HG03457 (cell line): ENCODE data around the gene RASGRP1.

Source experiments
- ATAC-seq: cut with Tn5 transposase; IDR thresholded peaks from one replicate; pipeline ENCODE4 v1.9.1; 2021; ENCODE audit warnings: moderate number of reproducible peaks; ENCODE audit not compliant: unreplicated experiment

The RASGRP1 gene

DNA sequence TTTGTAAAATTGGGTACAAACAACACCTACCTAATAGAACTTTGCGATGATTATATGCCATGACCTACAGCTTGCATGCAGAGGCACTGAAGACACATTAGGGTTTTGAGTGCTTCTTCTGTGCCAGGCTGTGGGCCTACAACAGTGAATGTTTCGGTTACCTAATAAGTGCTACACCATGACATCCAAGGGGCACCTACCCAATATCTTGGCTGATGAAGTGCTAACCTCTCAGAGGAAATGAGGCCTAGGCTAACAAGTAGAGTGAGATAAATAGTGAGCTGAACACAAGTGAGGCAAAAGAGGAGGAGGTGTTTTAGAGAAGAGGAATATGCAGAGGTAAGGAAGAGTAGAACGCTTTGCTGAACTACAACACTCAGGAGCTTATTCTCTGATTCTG is 12.2 kb upstream of the RASGRP1 start:
- no peak for ATAC-seq

DNA sequence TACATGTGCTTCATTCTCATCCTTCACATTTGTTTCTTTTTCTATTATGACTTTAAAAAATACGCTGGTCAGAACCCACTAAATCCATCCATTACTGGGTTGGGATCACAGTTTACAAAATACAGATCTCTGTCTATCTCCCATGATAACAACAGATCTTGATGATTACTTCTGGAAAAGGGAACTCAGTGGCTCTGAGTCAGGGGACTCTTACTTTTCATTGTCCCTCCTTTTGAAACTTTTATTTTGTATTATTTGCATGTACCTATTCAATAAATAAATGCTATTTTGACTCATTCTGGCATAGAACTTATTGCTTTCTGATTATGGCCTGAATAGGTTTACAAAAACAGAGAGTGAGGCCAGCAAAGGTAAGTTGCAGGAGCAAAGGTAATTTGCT is 11.6 kb upstream of the RASGRP1 start:
- no peak for ATAC-seq

DNA sequence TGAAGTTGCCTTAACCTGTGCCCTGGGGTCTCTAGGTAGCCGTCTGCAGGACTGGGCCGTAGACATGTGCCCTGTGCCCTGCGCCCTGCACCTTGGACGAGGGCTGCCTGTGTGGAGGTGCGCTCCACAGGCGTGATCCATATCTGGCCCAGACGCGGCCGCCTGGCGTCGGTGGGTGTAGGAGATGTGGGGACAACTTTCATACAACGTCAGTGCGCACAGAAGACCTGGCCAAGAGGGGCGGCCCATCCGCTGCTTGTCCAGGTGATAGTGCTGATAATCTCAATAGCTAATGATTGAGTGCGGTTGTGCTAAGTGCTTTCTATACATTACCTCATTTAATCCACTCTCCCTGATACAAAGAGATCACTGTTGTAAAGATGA is 665 bp upstream of the RASGRP1 start:
- no peak for ATAC-seq

DNA sequence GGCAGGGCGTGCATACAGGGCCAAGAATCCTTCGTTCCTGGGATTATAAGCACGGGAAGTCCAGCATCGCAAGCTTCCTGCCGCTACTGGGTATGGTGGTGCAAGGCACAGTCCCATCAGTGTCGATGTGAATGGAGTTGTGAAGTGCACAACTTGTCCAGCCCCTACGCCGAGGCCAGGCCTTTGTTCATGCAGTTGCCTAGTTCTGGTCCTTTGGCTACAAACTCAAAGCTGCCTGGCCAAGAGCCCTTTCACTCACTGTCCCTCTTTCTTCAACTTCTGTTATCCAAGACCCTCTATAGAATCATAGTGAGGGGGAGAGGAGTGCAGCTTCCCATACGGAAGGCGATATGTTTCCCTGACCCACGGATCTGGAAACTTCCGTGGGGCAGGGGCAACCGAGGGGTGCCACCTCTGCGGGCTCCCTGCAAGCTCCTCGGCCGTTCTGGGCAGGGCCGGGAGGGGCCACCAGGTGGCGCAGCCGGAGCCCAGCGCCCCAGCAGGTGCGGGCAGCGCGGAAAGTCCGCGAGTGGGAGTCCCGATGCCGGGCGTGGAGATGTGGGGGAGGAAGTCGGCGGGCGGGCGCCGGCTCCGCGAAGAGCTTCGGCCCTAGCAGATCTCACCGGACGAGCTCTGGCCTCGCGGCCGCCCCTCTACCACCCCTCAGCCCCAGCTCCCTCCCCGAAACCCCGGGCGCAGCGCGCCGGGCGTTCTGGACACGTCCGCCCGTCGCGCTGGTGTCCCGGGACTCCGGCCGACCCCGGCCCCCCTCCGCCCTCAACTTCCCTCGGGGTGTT is 693 bp downstream of the RASGRP1 start:
- peak; percentile 42 for ATAC-seq

DNA sequence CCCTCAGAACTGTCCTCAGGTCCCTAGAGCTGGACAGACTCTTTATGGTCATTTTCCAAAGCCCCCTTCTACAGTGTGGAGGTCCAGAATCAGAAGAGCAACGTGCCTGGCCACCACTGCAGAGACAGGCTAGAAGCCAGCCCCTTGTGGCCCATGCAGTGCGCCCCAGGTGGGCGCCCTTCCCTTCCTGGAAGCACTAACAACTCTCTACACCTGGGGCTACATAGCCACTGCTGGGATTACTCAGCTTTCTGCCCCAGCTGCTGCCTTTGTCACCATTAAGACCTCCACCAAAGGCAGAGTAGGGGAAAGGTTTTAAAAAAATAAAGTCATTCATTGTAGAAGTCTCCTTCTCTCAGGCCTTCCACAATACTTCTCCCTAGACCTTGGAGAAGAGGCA is 2.3 kb downstream of the RASGRP1 start:
- no peak for ATAC-seq

DNA sequence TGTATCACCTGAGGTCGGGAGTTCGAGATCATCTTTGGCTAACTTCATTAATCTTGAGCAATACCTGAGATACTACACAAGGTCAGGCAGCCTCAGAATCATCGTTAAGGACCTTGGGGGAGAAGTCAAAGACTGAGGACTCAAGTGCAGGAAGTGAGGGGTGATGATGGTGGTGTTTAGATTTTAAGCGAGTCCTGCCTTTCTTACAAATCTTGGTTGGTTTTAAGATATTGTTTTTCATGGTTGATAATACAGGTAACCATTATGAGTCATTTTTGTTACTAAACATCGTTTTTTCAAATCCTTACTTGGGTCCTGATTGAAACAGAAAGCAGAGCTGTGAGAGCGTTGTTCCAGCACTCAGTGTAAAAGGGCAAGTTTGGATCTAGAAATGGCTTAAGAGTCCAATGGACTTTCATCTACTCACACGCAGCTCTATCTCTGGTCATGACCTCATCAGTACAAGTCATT is 4.1 kb downstream of the RASGRP1 start:
- ATAC-seq = no peak

DNA sequence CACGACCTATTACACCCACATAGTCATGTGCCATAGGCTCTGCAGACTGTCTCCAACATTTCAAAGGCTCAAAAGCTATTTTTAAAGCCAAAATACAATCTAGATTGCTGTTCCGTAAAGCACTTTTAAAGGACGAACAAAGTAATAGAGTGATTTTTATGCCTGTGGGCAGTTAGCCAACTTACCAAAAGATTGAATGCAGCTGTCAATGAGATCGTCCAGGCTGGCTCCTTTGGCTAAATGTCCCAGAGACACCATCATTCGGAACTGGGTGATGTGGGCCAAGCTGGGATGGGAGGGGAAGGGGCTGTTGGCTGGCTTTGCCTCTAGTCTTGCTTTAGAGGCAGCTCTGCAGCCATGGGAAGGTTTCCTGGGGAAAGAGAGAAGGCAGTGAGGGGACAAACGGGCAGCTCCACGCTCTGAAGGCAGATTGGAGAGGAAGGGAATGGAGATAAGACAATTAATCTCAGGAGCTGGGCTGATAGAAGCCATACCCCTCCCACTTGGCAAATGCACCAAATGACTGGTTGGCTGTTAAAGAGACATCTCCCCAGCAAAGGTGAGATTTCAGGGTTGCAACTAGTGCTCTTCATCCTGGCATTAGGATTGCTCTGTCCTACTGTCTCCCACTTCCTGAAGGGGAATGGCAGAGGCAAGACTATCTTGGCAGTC is 4.8 kb downstream of the RASGRP1 start:
- ATAC-seq = no peak

DNA sequence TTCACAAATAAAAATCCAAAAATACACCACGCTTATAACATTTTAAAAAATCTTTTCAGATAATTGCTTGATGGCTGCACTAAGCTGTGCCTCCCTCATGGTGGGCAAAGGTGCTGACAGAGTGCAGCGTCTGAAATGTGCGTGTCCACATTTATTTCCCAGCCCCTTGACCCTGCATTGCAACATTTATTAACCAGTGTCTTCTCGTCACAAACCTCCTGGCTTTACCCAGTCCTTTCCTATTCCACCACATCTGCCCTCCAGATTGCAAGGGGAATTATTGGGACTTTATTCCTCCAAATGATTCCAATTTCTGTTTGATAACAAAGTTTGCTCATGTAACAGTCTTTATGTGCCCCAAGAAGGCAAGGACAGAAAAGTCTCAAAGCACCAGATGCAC is 5.5 kb downstream of the RASGRP1 start:
- no peak for ATAC-seq

DNA sequence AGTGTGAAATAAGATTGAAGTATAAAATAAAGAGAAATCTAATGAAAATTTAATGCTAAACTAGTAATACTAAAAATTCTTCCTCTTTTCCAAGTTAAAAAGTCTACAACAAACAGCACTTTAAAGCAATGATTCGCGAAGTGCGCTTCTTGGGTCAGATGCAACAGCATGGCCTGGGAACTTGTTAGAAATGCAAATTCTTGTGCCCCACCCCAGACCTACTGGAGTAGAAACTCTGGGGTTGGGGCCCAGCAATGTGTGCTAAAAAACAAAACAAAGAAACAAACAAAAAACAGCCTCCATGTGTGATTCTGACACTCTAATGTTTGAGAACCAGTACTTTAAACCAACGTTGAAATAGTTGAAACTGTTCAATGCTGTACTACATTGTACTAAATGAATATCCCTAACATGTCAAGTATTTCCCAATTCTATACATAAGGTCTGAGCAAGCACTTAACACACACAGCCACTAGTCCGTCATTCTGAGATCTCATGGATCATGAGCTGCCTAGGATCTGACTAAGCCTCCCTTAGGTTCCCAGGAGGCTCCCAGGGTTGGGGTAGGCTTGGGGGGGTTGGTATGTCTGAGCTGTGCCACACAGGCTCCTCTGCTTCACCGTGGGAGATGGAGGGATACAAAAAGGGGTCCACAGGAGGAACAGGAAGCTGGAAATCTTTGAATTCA is 6.1 kb downstream of the RASGRP1 start:
- ATAC-seq = no peak

DNA sequence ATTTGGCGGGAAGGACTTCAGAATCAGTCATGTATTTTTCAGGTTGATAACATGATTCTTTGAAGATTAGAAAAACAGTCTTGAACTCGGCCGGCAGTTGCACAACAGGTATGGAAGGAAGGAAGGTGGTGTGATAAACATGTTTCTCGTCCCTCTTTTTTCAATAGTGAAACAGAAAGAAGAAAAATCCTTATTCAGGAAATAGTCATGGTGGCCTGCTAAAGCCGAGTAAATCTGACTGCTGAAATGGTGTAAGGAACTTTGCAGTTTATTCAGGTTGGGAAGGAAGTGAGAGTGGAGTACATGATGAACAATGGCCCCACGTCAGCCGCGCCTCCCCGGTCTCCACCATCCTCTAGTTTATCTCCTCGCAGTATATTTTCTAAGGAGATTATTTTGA is 6.7 kb downstream of the RASGRP1 start:
- ATAC-seq = no peak

DNA sequence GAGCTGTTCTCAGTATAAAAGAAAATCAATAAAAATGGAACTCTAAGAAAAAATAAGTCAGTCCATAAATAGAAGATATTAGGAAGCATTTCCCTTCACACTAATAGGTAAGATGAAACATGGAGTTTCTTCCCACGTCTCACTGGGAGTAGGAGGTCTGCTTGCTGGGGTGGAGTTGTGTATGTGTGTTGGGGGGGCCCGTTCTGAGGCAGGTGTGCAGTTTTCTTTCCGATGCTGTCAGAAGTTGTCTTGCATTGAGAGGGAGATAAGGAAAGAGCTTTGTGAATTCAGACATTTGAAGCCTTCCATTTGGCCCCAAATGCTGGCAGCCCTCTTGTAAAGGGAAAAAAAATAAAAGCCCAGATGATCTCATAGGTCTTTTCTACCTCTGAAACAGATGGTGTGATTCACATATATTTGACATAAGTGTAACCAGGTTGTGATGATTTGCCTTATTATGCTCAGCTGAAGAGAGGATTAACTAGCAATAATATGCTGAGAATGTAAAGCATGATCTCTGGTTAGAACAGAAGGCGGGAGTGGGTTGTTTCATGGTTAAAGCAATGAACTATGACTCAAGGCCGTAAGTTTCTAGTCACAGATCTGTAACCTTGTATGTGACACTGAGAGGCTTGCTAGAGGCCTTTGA is 8.8 kb downstream of the RASGRP1 start:
- no peak for ATAC-seq

DNA sequence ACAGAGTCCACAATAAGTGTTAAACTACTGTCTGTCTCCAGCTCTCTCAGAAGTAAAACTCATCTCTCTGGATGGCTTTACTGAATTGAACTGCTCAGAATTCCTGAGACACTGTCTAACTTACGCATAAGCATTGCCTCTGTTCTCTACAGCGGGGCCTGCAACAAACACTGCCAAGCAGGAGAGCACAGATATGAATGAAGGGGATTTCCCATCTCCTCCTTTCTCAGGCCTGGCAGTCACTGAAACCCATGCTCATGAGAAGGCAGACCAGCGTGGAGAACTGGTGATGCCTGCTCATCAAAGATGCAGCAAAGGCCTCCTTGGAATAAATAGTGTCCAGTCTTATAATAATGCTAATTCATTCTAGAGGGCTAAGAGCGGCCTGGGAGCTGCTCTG is 10.3 kb downstream of the RASGRP1 start:
- no peak for ATAC-seq

DNA sequence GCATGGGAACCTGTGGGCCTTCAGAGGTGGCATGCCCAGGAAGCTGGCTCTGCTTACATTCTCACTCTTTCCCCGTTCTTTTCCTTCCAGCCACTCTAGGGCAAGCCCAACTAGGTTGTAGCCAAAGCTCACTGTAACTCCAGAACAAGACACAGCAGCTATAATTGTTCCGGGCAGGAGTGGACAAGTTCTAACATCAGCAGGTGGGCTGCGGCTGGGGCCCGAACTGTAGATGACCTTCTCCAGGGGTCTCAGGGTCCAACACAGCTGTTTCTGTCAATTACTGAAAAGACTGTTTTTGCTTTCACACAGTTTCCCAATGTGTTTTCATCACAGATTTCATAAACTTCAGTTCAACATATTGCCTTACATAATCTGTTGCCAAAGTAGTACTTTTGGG is 11.5 kb downstream of the RASGRP1 start:
- ATAC-seq = no peak

DNA sequence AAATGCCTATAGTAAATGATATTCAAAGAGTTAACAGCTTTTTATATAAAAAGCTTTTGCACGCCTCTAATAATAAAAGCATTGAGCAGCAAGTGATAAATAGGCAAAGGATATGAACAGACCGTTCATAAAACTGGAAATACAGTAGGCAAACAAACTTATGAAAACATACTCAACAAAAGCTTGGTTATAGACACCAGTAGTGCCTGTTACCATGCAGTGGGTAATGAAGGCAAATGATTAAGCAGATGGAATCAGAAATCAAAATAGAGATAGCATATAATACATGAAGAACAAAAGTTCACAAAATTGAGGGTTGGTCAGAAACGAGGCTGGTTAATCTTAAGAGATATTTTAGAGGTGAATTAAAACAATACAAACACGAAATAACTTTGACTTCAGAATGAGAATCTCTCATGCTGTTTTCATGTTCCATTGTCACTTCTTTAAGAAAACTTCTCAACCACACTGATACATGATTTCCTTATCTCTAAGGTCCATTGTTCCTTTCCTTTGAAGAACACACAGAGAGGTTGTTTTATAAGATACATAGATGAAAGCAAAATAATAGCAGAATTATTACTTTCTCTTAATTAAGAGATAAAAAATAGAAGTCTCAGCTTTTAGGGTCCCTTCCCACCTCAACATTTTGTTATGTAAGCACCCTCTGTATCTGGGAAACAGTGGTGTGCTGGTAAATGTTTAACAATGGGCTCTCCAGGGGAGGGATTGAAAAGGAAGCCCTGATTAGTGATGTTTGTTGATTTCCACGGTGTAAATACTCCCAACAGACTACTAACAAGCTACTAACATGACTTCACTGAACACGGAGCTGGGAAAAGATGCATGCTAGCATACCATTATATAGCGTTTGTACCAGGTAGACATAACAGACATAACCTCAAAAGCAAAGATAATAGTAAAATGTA is 12.6 kb downstream of the RASGRP1 start:
- no peak for ATAC-seq

DNA sequence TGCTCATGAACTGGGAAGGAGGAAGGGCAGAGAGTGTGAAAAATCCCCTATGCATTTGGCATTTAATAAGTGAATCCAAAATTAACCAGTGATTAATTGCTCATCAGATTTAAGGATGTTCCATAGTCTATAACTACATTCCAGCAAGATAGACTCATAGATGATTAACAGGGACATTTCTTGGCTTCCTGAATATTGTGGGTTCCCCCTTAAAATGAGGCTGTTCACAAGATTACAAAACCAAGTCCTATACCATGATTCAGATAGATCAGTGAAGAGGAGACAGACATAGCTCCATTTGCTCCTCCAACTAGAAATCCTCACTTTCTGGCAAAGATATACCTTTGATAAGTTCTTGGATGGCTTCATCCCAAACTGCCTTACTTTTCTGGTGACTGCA is 15.4 kb downstream of the RASGRP1 start:
- no peak for ATAC-seq

DNA sequence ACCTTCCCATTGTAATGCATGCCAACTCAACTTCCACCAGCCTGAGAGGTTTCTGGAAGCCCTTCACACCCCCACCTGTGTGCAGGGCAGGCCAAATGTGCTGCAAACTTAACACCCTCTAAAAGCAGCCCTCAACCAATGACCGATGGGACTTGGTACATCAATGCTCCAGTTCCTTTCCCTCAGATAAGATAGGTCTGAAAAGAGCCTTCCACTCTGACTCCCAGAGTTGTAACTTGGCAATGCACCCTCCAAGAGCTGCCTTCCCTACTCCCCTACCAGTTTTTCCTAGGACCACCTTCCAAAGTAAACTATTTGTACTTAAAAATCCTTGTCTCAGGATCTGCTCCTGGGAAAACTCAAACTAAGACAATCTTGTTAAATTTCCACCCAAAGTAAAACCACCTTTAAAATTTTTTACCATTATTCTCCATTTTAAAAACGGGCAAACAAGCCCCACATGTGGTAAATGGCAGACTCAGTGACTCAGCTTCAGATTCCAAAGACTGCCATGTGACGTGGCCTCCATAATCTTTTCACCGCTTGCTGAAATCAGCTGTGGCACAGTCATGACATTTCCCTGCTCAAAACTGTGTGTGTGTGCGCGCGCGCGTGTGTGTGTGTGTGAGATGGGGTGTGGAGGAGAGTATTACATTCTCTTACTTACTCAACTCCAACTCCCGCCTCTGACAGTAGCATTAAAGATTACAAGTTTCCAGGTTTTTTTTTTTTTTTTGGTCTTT is 17.2 kb downstream of the RASGRP1 start:
- ATAC-seq = no peak

DNA sequence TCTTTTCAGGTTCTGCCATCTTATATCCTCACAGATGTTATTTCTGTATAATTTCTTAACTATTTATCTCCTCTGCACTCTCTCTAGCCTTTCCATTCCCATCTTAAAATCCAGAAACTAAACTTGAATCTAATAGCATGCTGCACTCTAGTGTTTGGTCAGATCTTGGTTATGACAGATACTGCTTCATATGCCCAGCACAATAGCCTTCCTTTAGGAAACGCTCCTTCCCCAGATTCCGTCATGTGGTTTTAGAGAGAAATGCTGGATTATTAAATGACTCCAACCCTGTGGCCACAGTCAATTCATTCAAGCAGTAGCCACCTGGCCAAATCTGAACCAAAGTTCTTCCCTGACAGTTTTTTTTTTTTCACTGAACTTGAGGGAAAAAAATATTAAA is 19.4 kb downstream of the RASGRP1 start:
- no peak for ATAC-seq

DNA sequence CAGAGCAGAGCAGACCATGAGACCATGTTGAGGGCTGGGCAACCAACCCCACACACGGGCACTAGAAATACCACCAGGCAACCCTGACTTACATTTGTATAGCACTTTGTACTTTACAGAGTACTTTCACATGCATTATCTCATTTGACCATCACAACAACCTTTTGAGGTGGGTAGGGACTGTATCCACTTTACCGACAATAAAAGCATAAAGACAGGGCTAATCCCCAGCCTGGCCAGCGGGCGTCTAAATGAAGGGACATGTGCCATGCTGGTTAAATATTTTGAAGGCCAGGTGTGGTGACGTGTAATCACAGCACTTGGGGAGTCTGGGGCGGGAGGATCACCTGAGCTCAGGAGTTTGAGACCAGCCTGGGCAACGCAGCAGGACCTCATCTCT is 23.6 kb downstream of the RASGRP1 start:
- no peak for ATAC-seq

DNA sequence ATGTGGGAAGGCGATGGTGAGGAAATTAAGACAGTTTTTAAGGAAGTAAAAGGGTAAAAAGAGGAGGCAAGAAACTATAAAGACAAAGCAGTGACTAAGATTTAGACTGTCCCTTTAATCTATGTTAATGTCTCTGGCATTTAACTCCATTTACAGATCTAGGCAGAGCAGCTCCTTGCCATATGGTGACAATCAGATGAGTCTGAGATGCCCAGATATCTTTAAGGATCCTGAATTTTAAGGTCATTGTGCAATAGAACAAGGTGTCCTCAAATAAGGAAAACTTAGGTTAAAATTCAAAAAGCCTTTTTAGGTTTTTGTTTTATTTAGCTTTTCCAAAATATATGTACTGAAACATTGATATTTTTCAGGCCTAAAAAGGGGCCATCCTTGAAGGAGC is 24.1 kb downstream of the RASGRP1 start:
- ATAC-seq = no peak

DNA sequence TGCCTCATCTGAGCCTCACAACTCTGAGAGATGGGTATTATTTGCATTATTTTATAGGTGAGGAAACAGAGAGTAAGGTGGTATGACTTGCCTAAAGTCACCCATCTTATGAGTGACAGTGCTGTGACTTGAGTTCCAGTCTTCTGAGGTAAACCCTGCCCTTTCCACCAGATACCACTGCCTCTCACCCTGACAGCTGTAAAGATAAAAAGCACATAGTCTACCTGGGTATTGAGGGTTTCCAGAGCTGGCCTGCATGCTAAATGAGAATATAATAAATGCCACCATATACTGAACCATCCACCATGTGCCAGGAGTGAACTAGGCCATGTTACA is 25.6 kb downstream of the RASGRP1 start:
- no peak for ATAC-seq
